Thyroid gland (tissue), 4 donors: ENCODE results near the gene ASIC3. TPM values are rescaled to one million over a fixed set of nuclear protein-coding genes. Genes with fewer than 3 reads are reported as not detected.
A peak's percentile ranks its signal among the peaks of the same experiment; 100 is the strongest.

Source experiments
- DNase-seq, 2 donors: peaks; one replicate each; pipeline ENCODE4 v3.0.0-alpha.2; 2019
- H3K27ac ChIP-seq, 3 donors: fragments of 200-600 bp; sonication (generic); 1 replicate in 2 of 3; 2 replicates in 1 of 3; pipeline ENCODE4 v1.5.1; 2016 to 2019; ENCODE audit warnings: mild to moderate bottlenecking in 1 of 3, moderate library complexity in 1 of 3
- H3K27me3 ChIP-seq: fragments of 200-600 bp; sonication (generic); one replicate; pipeline ENCODE4 v1.5.1; 2019
- H3K36me3 ChIP-seq, 2 donors: fragments of 200-600 bp; sonication (generic); one replicate each; pipeline ENCODE4 v1.5.1; 2016 to 2019
- H3K4me1 ChIP-seq, 2 donors: fragments of 200-600 bp; sonication (generic); one replicate each; pipeline ENCODE4 v1.5.1; 2017 to 2019
- H3K4me3 ChIP-seq, 3 donors: fragments of 200-600 bp; sonication (generic); replicated peaks in 1 of 3; 1 replicate in 2 of 3; 2 replicates in 1 of 3; pipeline ENCODE4 v1.5.1; 2016; ENCODE audit warnings: mild to moderate bottlenecking in 1 of 3
- H3K9me3 ChIP-seq: fragments of 200-600 bp; sonication (generic); one replicate; pipeline ENCODE4 v1.5.1; 2017
- CTCF ChIP-seq, 6 experiments: fragments of 200-600 bp in 3 of 6; fragments of 450-650 bp in 3 of 6; sonication (generic) in 3 of 6; IDR thresholded peaks; one replicate each; pipeline ENCODE4 v1.5.1; 2016 to 2019; ENCODE audit warnings: antibody characterized with exemption in 6 of 6, mild to moderate bottlenecking in 2 of 6, inconsistent platforms in 1 of 6, moderate library complexity in 1 of 6
- POLR2A ChIP-seq, 2 donors: fragments of 450-650 bp; IDR thresholded peaks; one replicate each; pipeline ENCODE4 v1.6.1; 2017; ENCODE audit warnings: antibody characterized with exemption in 2 of 2, mild to moderate bottlenecking in 2 of 2, moderate library complexity in 1 of 2
- WGBS, 2 donors: methylation state at CpG; one replicate each; pipeline ENCODE4 v1.1.5; 2017; 5-methylcytosine and 5-hydroxymethylcytosine counted together
- intact Hi-C: fragments of 100-400 bp; cut with DNase I; formaldehyde crosslinking; loops from one replicate; pipeline ENCODE4 v1.15.1; 2023
- total RNA-seq, 4 donors: library from RNA; depleted of rRNA; stranded (reverse); fragments of >200 nt; gene quantifications; one replicate each; pipeline ENCODE4 v1.2.3, GENCODE V29; 2016

ASIC3 gene
- total RNA-seq, 4 donors from 2014 or later = 1.2 to 2.6 (median 1.5) TPM; not detected in 1

- 81 to 88% methylated on average over 18 to 22 of the region's 22 CpGs for WGBS, 2 donors
- Histone ChIP-seq H3K4me1 (peaks cover 12 to 46% of the 10 kb centered on the region in 2 donors), H3K36me3 (no peaks in the 10 kb centered on the region), H3K4me3 (no peak overlapping the region), H3K9me3 (no peaks in the 10 kb centered on the region), H3K27ac (peak overlapping the region; percentile 49 to 78 (median 69)), H3K27me3 (no peaks in the 10 kb centered on the region)
- intact Hi-C loops = no loop called here
- no peak for DNase-seq
- TF ChIP-seq CTCF (IDR thresholded peaks at IDR 0.05) (no peak), POLR2A (IDR thresholded peaks at IDR 0.05) (no peak)
These were observed 41.8 kb downstream of the ASIC3 start for GRCh38 chr7:151089893-151090730.

GRCh38 chr7:151091003-151091402 is 42.7 kb downstream of the ASIC3 start:
- Histone ChIP-seq H3K27me3 (no peaks in the 10 kb centered on the region), H3K4me1 (peaks cover 9 to 40% of the 10 kb centered on the region in 2 donors), H3K27ac (no peak overlapping the region), H3K9me3 (no peaks in the 10 kb centered on the region), H3K36me3 (no peaks in the 10 kb centered on the region), H3K4me3 (no peak overlapping the region)
- TF ChIP-seq POLR2A (IDR thresholded peaks at IDR 0.05) (no peak), CTCF (IDR thresholded peaks at IDR 0.05) (no peak)
- no peak for DNase-seq
- 92 to 93% methylated on average over 4 to 7 of the region's 7 CpGs for WGBS, 2 donors
- intact Hi-C loops = no loop called here

GRCh38 chr7:151091431-151091830 is 43.1 kb downstream of the ASIC3 start:
- H3K36me3 ChIP-seq = no peaks in the 10 kb centered on the region
- H3K27ac ChIP-seq = no peak overlapping the region
- H3K4me3 ChIP-seq = no peak overlapping the region
- peak in 1 of 6 experiments; percentile 35 for TF ChIP-seq CTCF (IDR thresholded peaks at IDR 0.05)
- no peak for TF ChIP-seq POLR2A (IDR thresholded peaks at IDR 0.05)
- H3K9me3 ChIP-seq = no peaks in the 10 kb centered on the region
- no peaks in the 10 kb centered on the region for H3K27me3 ChIP-seq
- 56 to 59% methylated on average over 5 to 6 of the region's 6 CpGs for WGBS, 2 donors
- intact Hi-C loops = no loop called here
- DNase-seq = no peak
- peaks cover 9 to 40% of the 10 kb centered on the region in 2 donors for H3K4me1 ChIP-seq

- intact Hi-C loops = no loop called here
These were observed 43.7 kb downstream of the ASIC3 start for GRCh38 chr7:151091988-151092387.

More at GRCh38 chr7:151091988-151092387, 43.7 kb downstream of the ASIC3 start:
- WGBS, 2 donors = 89 to 92% methylated on average over 14 of the region's 14 CpGs
- Histone ChIP-seq H3K36me3 (no peaks in the 10 kb centered on the region), H3K27me3 (no peaks in the 10 kb centered on the region), H3K9me3 (no peaks in the 10 kb centered on the region), H3K4me3 (no peak overlapping the region), H3K27ac (no peak overlapping the region), H3K4me1 (peaks cover 9 to 40% of the 10 kb centered on the region in 2 donors)
- TF ChIP-seq CTCF (IDR thresholded peaks at IDR 0.05) (no peak), POLR2A (IDR thresholded peaks at IDR 0.05) (no peak)
- no peak for DNase-seq
